ENCODE results near the gene ANTXRL.

- TF ChIP-seq CTCF (IDR thresholded peaks at IDR 0.05) = no peak
- TF ChIP-seq NFE2L2 (conservative IDR thresholded peaks at IDR 0.05; ENCODE audit: low read length) = no peak
- TF ChIP-seq POLR2A (IDR thresholded peaks at IDR 0.05; ENCODE audit: low read length) = no peak
- no peak for TF ChIP-seq FOSL2 (IDR thresholded peaks at IDR 0.05)
- no peak for TF ChIP-seq FOSL2 (CRISPR knock-in tag; IDR thresholded peaks at IDR 0.05)
- no peak for TF ChIP-seq RCOR1 (IDR thresholded peaks at IDR 0.05; ENCODE audit: low read depth, low read length)
- no peak for TF ChIP-seq HOXB5 (CRISPR knock-in tag; IDR thresholded peaks at IDR 0.05)
- no peak for TF ChIP-seq USF2 (IDR thresholded peaks at IDR 0.05)
- no peak for TF ChIP-seq HDAC2 (IDR thresholded peaks at IDR 0.05)
- TF ChIP-seq RAD21 (conservative IDR thresholded peaks at IDR 0.05 in 1 of 2, IDR thresholded peaks at IDR 0.05 in 1 of 2) = no peak
- TF ChIP-seq GATA3 (IDR thresholded peaks at IDR 0.05; ENCODE audit: borderline replicate concordance) = no peak
- no peak for TF ChIP-seq TP53 (CRISPR knock-in tag; IDR thresholded peaks at IDR 0.05)
These were observed 22.8 kb downstream of the ANTXRL start for GRCh38 chr10:46309511-46310142.
